H9 (cell line): ENCODE data around the gene CRHBP. TPM values are rescaled to one million over a fixed set of nuclear protein-coding genes. Genes with fewer than 3 reads are reported as not detected.

Source experiments
- DNase-seq: peaks from one replicate; pipeline ENCODE4 v3.0.0-alpha.2; 2017
- H2AFZ ChIP-seq: one replicate; pipeline ENCODE4 v1.6.1; 2013; ENCODE audit warnings: mild to moderate bottlenecking, low read length, control low read depth, moderate library complexity
- H2AK5ac ChIP-seq: 2 replicates; pipeline ENCODE4 v1.6.1; 2013; ENCODE audit warnings: low read length, control low read depth, mixed read lengths; ENCODE audit not compliant: insufficient read length
- H2BK120ac ChIP-seq: one replicate; pipeline ENCODE4 v1.6.1; 2013; ENCODE audit warnings: low read depth, mild to moderate bottlenecking, low read length, control low read depth, inconsistent platforms; ENCODE audit not compliant: poor library complexity, severe bottlenecking
- H2BK12ac ChIP-seq: 2 replicates; pipeline ENCODE4 v1.6.1; 2013; ENCODE audit warnings: low read length, control low read depth, mixed read lengths, low read depth; ENCODE audit not compliant: insufficient read length
- H2BK15ac ChIP-seq: 2 replicates; pipeline ENCODE4 v1.6.1; 2013; ENCODE audit warnings: low read depth, low read length, control low read depth
- H2BK20ac ChIP-seq: one replicate; pipeline ENCODE4 v1.6.1; 2013; ENCODE audit warnings: low read depth, mild to moderate bottlenecking, low read length, control low read depth, inconsistent platforms; ENCODE audit not compliant: poor library complexity, severe bottlenecking
- H2BK5ac ChIP-seq: 2 replicates; pipeline ENCODE4 v1.6.1; 2013; ENCODE audit warnings: low read length, control low read depth, mixed read lengths; ENCODE audit not compliant: insufficient read length
- H3K14ac ChIP-seq: 2 replicates; pipeline ENCODE4 v1.6.1; 2013; ENCODE audit warnings: low read length, control low read depth; ENCODE audit not compliant: insufficient read depth
- H3K18ac ChIP-seq: 2 replicates; pipeline ENCODE4 v1.6.1; 2013; ENCODE audit warnings: low read depth, mild to moderate bottlenecking, mixed read lengths, low read length, control low read depth; ENCODE audit not compliant: insufficient read length
- H3K23ac ChIP-seq: 2 replicates; pipeline ENCODE4 v1.6.1; 2013; ENCODE audit warnings: low read length, control low read depth, mixed read lengths, low read depth; ENCODE audit not compliant: insufficient read length
- H3K23me2 ChIP-seq: 2 replicates; pipeline ENCODE4 v1.6.1; 2013; ENCODE audit warnings: low read depth, mild to moderate bottlenecking, mixed read lengths, low read length, control low read depth; ENCODE audit not compliant: insufficient read length, poor library complexity, severe bottlenecking
- H3K27ac ChIP-seq: 2 replicates; pipeline ENCODE4 v1.5.1; 2013; ENCODE audit warnings: low read length, control low read depth, mixed read lengths, low read depth; ENCODE audit not compliant: insufficient read length
- H3K27me3 ChIP-seq: 2 replicates; pipeline ENCODE4 v1.6.1; 2013; ENCODE audit warnings: low read length, control low read depth, inconsistent platforms; ENCODE audit not compliant: insufficient read depth
- H3K4ac ChIP-seq: 2 replicates; pipeline ENCODE4 v1.6.1; 2013; ENCODE audit warnings: low read depth, mild to moderate bottlenecking, control low read depth, inconsistent platforms, low read length, moderate library complexity
- H3K4me1 ChIP-seq: 2 replicates; pipeline ENCODE4 v1.6.1; 2013; ENCODE audit warnings: low read length, control low read depth, inconsistent platforms; ENCODE audit not compliant: insufficient read depth
- H3K4me2 ChIP-seq: 2 replicates; pipeline ENCODE4 v1.6.1; 2013; ENCODE audit warnings: low read length, control low read depth, mixed read lengths; ENCODE audit not compliant: insufficient read length, insufficient read depth
- H3K56ac ChIP-seq: 2 replicates; pipeline ENCODE4 v1.6.1; 2013; ENCODE audit warnings: low read depth, mild to moderate bottlenecking, mixed read lengths, low read length, control low read depth; ENCODE audit not compliant: insufficient read length
- H3K79me1 ChIP-seq: 2 replicates; pipeline ENCODE4 v1.6.1; 2013; ENCODE audit warnings: low read depth, mild to moderate bottlenecking, moderate library complexity, low read length, control low read depth, inconsistent platforms; ENCODE audit not compliant: insufficient read depth, poor library complexity, severe bottlenecking
- H3K79me2 ChIP-seq: 2 replicates; pipeline ENCODE4 v1.6.1; 2013; ENCODE audit warnings: low read length, control low read depth, inconsistent platforms; ENCODE audit not compliant: insufficient read depth
- H3K9ac ChIP-seq: 2 replicates; pipeline ENCODE4 v1.6.1; 2013; ENCODE audit warnings: low read length, control low read depth, mixed read lengths; ENCODE audit not compliant: insufficient read length; ENCODE audit errors: extremely low read depth
- H3K9me3 ChIP-seq: one replicate; pipeline ENCODE4 v1.6.1; 2013; ENCODE audit warnings: low read depth, low read length, inconsistent platforms; ENCODE audit not compliant: control insufficient read depth
- H3T11ph ChIP-seq: one replicate; pipeline ENCODE4 v1.6.1; 2013; ENCODE audit warnings: mild to moderate bottlenecking, low read length, control low read depth, inconsistent platforms
- H4K20me1 ChIP-seq: one replicate; pipeline ENCODE4 v1.6.1; 2013; ENCODE audit not compliant: control insufficient read depth, insufficient read length, insufficient read depth
- H4K5ac ChIP-seq: 2 replicates; pipeline ENCODE4 v1.6.1; 2013; ENCODE audit warnings: low read depth, mild to moderate bottlenecking, mixed read lengths, low read length, control low read depth; ENCODE audit not compliant: insufficient read length
- H4K8ac ChIP-seq: replicated peaks from 2 replicates; pipeline ENCODE4 v1.6.1; 2013; ENCODE audit warnings: low read length, control low read depth, mixed read lengths, low read depth; ENCODE audit not compliant: insufficient read length
- H4K91ac ChIP-seq: 2 replicates; pipeline ENCODE4 v1.6.1; 2013; ENCODE audit warnings: low read depth, mild to moderate bottlenecking, moderate library complexity, mixed read lengths, low read length, control low read depth; ENCODE audit not compliant: insufficient read length
- H3K27ac Mint-ChIP-seq, 3 experiments: 2 replicates in 2 of 3; 3 replicates in 1 of 3; pipeline ENCODE4 v1.8.0; 2020 to 2021; ENCODE audit warnings: mixed read lengths in 3 of 3, mild to moderate bottlenecking in 1 of 3, moderate library complexity in 1 of 3
- H3K27me3 Mint-ChIP-seq: 2 replicates; pipeline ENCODE4 v1.8.0; 2021; ENCODE audit warnings: low read depth, mild to moderate bottlenecking, moderate library complexity, mixed read lengths
- H3K36me3 Mint-ChIP-seq, 3 experiments: 2 replicates in 2 of 3; 3 replicates in 1 of 3; pipeline ENCODE4 v1.8.0; 2020 to 2021; ENCODE audit warnings: low read depth in 3 of 3, mixed read lengths in 3 of 3; ENCODE audit not compliant: insufficient read depth in 1 of 3
- H3K4me1 Mint-ChIP-seq, 2 experiments: 2 replicates each; pipeline ENCODE4 v1.8.0; 2020; ENCODE audit warnings: mixed read lengths in 2 of 2
- H3K4me3 Mint-ChIP-seq, 2 experiments: 2 replicates in 1 of 2; 3 replicates in 1 of 2; pipeline ENCODE4 v1.8.0; 2020 to 2021; ENCODE audit warnings: mild to moderate bottlenecking in 2 of 2, mixed read lengths in 2 of 2, moderate library complexity in 1 of 2
- H3K9me3 Mint-ChIP-seq, 2 experiments: 2 replicates in 1 of 2; 3 replicates in 1 of 2; pipeline ENCODE4 v1.8.0; 2020; ENCODE audit warnings: mild to moderate bottlenecking in 2 of 2, mixed read lengths in 2 of 2, moderate library complexity in 1 of 2
- CTCF ChIP-seq: fragments of 200-600 bp; sonication (generic); conservative IDR thresholded peaks from 3 replicates; pipeline ENCODE4 v1.8.0; 2021; ENCODE audit warnings: antibody characterized with exemption, mild to moderate bottlenecking
- WGBS: extraction: QIAGEN DNeasy Blood & Tissue Kit; methylation state at CpG from one replicate; pipeline ENCODE4 v1.1.7; 2013; ENCODE audit warnings: missing lambda C conversion rate, low lambda C conversion rate, mixed read lengths; ENCODE audit not compliant: insufficient read length; ENCODE audit errors: extremely low coverage; 5-methylcytosine and 5-hydroxymethylcytosine counted together
- total RNA-seq: library from RNA; stranded (reverse); gene quantifications from 2 replicates; pipeline ENCODE4 v1.2.1, GENCODE V29; 2021

CRHBP gene
- total RNA-seq, 1 experiment from 2014 or later = not detected

GRCh38 chr5:76958991-76959767 is 6.3 kb downstream of the CRHBP start:
- H4K8ac ChIP-seq = no peak overlapping the region
- no peak overlapping the region for H4K91ac ChIP-seq
- no peak overlapping the region for H3K27ac ChIP-seq
- H3K18ac ChIP-seq = no peak overlapping the region
- H3K27me3 ChIP-seq = peaks cover 12% of the 10 kb centered on the region; the same call in 1 of the 2 replicates
- H3K9me3 ChIP-seq = no peaks in the 10 kb centered on the region
- no peak for DNase-seq
- H2BK20ac ChIP-seq = no peak overlapping the region
- H2AK5ac ChIP-seq = no peak overlapping the region
- peaks cover 5% of the 10 kb centered on the region; the same call in 1 of the 2 replicates for H3K4me1 ChIP-seq
- Mint-ChIP-seq H3K9me3 (no peaks in the 10 kb centered on the region), H3K27ac (no peak overlapping the region), H3K4me3 (no peak overlapping the region), H3K27me3 (peaks cover 27% of the 10 kb centered on the region), H3K4me1 (peaks cover 8 to 13% of the 10 kb centered on the region in 2 experiments), H3K36me3 (no peaks in the 10 kb centered on the region; a peak in 1 of 7 replicates)
- no peak for TF ChIP-seq CTCF
- peaks cover 2% of the 10 kb centered on the region for H3K23me2 ChIP-seq
- H3K79me1 ChIP-seq = no peaks in the 10 kb centered on the region
- H3K14ac ChIP-seq = no peak overlapping the region
- H3K4me2 ChIP-seq = no peak overlapping the region
- H2BK5ac ChIP-seq = no peak overlapping the region
- H3K23ac ChIP-seq = no peak overlapping the region
- no peak overlapping the region for H2AFZ ChIP-seq
- no peak overlapping the region for H4K5ac ChIP-seq
- no peak overlapping the region for H2BK120ac ChIP-seq
- no peak overlapping the region for H3K56ac ChIP-seq
- H3K79me2 ChIP-seq = no peaks in the 10 kb centered on the region
- no peaks in the 10 kb centered on the region for H4K20me1 ChIP-seq
- H2BK12ac ChIP-seq = no peak overlapping the region
- no peak overlapping the region for H3K4ac ChIP-seq
- no CpG with 5 or more reads among the region's 5 CpGs for WGBS
- H2BK15ac ChIP-seq = no peak overlapping the region
- H3T11ph ChIP-seq = no peak overlapping the region
- no peak overlapping the region for H3K9ac ChIP-seq
